GM19099 (cell line): ENCODE measurements around the gene PLXDC2.

Experiments
- POLR2A ChIP-seq: IDR thresholded peaks from 3 replicates; pipeline ENCODE4 v1.6.1; 2011; ENCODE audit warnings: low read depth; ENCODE audit not compliant: insufficient read length; ENCODE audit errors: extremely low read depth

Gene PLXDC2

DNA sequence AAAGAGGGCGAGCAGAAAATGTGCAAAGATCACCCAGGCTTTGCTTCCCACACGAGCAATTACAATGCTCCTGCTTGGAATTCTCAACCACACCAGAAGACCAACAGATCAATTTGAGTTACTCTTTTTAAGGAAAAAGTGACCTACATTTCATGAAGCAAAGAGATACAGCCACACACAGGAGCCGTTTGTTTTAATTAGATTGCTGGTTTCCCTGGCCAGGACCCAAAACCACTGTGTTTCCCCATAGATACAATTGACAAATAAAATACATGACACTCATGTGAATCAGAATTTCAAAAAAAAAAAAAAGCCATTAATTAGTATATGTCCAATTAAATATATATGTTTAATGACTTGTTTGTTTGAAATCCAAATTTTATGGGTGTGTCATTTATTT is 458.3 kb downstream of the PLXDC2 start:
- no peak for TF ChIP-seq POLR2A

- TF ChIP-seq POLR2A: no peak
Observed at GRCh38 chr10:20276127-20276979, 460.1 kb downstream of the PLXDC2 start.

DNA sequence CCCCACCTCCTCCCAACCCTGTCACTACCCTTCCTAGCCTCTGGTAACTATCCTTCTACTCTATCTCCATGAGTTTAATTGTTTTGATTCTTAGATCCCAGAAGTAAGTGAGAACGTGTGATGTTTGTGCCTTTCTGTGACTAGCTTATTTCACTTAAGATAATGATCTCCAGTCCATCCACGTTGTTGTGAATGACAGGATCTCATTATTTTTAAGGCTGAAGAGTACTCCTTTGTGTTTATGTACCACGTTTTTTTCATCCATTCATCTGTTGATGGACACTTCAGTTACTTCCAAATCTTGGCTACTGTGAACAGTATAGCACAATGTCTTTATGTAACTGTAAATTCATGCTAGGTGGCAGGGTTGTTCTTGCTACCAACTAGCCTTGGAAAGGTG is 461.6 kb downstream of the PLXDC2 start:
- TF ChIP-seq POLR2A: no peak

GRCh38 chr10:20281579-20281978 is 465.3 kb downstream of the PLXDC2 start:
- TF ChIP-seq POLR2A: no peak

- no peak for TF ChIP-seq POLR2A
Observed at GRCh38 chr10:20287586-20287985, 471.4 kb downstream of the PLXDC2 start.

DNA sequence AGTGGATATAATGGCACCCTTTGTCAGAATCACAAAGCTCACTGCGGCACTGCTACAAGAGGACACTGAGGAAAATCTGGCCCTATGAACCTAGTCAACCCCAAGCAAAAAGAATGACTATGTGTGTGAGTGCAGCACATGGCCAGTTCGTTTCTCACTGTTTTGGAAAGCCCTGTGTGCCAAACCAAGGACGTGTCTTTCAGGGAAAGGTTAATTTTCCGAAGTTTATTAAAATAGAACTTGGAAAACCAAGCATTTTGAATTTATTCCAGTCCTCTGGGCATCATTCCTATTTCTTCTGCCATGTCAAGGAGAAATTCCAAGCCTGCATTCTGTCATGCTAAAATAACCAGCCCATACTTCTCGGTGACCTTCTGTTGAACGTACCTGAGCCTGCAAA is 471.8 kb downstream of the PLXDC2 start:
- no peak for TF ChIP-seq POLR2A

GRCh38 chr10:20289070-20289828 is 473.0 kb downstream of the PLXDC2 start:
- TF ChIP-seq POLR2A: no peak

DNA sequence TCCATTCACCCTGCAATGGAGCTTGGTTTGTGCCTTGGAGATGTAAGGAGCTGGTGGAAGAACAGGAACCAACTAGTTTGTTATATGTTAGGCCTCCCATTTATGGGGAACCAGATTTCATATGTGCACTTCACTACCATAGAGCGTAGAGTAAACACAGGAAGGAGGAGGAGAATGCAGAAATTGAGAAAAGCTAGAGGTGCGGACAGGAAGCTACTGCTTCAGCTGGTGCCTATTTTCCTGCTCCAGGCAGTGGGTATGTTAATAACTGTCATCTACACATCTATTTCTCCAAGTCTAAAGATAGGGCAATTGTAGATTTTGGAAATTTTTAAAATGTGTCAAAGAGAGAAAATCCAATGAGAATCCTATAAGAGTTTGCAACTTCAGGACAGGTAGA is 482.2 kb downstream of the PLXDC2 start:
- no peak for TF ChIP-seq POLR2A

GRCh38 chr10:20299034-20299736 is 483.0 kb downstream of the PLXDC2 start:
- no peak for TF ChIP-seq POLR2A

GRCh38 chr10:20300735-20301134 is 484.5 kb downstream of the PLXDC2 start:
- no peak for TF ChIP-seq POLR2A

DNA sequence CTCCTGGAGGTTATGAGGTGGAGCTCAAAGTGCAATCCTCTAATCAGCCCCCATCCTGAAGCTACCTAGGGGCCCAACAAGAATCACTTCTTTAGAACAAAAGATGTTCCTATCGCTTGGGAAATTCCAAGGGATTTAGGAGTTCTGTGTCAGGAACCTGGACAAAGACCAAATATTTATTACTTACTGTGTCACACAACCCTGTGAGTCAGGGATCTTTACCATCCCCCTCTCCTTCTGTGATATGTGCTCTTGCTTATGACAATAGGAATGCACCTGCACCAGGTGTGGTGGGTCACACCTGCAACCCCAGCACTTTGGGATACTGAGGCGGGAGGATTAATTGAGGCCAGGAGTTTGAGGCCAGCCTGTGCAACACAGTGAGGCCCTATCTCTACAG is 485.8 kb downstream of the PLXDC2 start:
- no peak for TF ChIP-seq POLR2A

- TF ChIP-seq POLR2A: no peak
Observed at GRCh38 chr10:20303453-20304152, 487.4 kb downstream of the PLXDC2 start.

- TF ChIP-seq POLR2A: no peak
Observed at GRCh38 chr10:20313665-20314064, 497.4 kb downstream of the PLXDC2 start.

GRCh38 chr10:20314431-20314830 is 498.2 kb downstream of the PLXDC2 start:
- no peak for TF ChIP-seq POLR2A

DNA sequence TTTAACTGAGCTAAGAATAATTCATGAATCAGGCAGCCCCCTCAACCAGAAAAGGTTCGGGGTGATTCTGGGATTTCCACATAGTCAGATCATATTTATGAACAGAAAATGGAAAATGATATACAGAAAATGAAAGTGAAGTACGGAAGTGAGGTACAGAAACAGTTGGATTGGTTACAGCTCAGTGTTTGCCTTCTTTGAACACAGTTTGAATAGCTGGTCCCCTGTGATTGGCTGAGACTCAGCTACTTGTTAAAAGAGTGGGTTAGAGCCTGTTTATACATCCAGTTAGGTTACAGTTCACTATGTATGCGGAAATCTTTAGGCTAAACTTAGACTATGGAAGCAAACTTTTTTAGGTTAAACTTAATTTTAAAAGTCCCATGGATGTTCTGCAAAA is 511.7 kb downstream of the PLXDC2 start:
- TF ChIP-seq POLR2A: no peak
